Activated CD4-positive, alpha-beta T cell treated with anti-CD3 and anti-CD28 coated beads, Interleukin-2, Interleukin-4, amounts not matched to agents 100 ng/mL and 50 ng/mL, durations not matched to agents 16 hours and 8 hours (primary cell): ENCODE measurements around the gene NSRP1.
"Not testable (repeated sequence)": the region's sequence is repeated elsewhere in the genome, so short reads cannot be mapped to it uniquely, and the experiment has no call there.

Source experiments
- DNase-seq: peaks from one replicate; pipeline ENCODE4 v3.0.0-alpha.2; 2020; ENCODE audit warnings: low spot score

Gene NSRP1

GRCh38 chr17:30222721-30223175, 106.1 kb downstream of the NSRP1 start:
- DNase-seq = no peak

GRCh38 chr17:30224419-30224960, 107.9 kb downstream of the NSRP1 start:
- no peak for DNase-seq

GRCh38 chr17:30225112-30225511, 108.5 kb downstream of the NSRP1 start:
- DNase-seq = no peak

GRCh38 chr17:30225919-30226553, 109.4 kb downstream of the NSRP1 start:
- no peak for DNase-seq

- no peak for DNase-seq
Observed at GRCh38 chr17:30226878-30227277, 110.3 kb downstream of the NSRP1 start.

- DNase-seq = no peak
Observed at GRCh38 chr17:30228011-30228410, 111.4 kb downstream of the NSRP1 start.

- DNase-seq = no peak
Observed at GRCh38 chr17:30229012-30229411, 112.4 kb downstream of the NSRP1 start.

- not testable (repeated sequence) for DNase-seq
Observed at GRCh38 chr17:30230009-30230408, 113.4 kb downstream of the NSRP1 start.

GRCh38 chr17:30230596-30231125, 114.0 kb downstream of the NSRP1 start:
- no peak for DNase-seq

GRCh38 chr17:30232015-30232823, 115.6 kb downstream of the NSRP1 start:
- no peak for DNase-seq

- DNase-seq = no peak
Observed at GRCh38 chr17:30232824-30233427, 116.3 kb downstream of the NSRP1 start.

GRCh38 chr17:30234296-30234695, 117.7 kb downstream of the NSRP1 start:
- DNase-seq = no peak

- DNase-seq = no peak
Observed at GRCh38 chr17:30234964-30235363, 118.3 kb downstream of the NSRP1 start.

GRCh38 chr17:30235386-30236296, 119.0 kb downstream of the NSRP1 start, which contains the start of gene SLC6A4:
Gene SLC6A4 (minus strand): TSS chr17:30235697. CDS start chr17:30221958, 13,739 bp downstream.
- no peak for DNase-seq
